ENCODE data around the gene EIF4EBP3. TPM values are rescaled to one million over a fixed set of nuclear protein-coding genes. Genes with fewer than 3 reads are reported as not detected.

Gene EIF4EBP3
- total RNA-seq, 1 experiment from 2014 or later = 18.8 TPM

DNA sequence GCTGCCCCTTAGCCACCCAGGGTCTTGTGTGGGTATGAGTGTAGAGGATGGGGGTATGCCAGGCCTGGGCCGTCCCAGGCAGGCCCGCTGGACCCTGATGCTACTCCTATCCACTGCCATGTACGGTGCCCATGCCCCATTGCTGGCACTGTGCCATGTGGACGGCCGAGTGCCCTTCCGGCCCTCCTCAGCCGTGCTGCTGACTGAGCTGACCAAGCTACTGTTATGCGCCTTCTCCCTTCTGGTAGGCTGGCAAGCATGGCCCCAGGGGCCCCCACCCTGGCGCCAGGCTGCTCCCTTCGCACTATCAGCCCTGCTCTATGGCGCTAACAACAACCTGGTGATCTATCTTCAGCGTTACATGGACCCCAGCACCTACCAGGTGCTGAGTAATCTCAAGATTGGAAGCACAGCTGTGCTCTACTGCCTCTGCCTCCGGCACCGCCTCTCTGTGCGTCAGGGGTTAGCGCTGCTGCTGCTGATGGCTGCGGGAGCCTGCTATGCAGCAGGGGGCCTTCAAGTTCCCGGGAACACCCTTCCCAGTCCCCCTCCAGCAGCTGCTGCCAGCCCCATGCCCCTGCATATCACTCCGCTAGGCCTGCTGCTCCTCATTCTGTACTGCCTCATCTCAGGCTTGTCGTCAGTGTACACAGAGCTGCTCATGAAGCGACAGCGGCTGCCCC is 19.8 kb downstream of the EIF4EBP3 start:
- CTCF ChIA-PET = no interaction called here
- intact Hi-C loops (cut with micrococcal nuclease; ENCODE audit: unreplicated experiment) = no loop called here
- TF ChIP-seq, protein P1, sequence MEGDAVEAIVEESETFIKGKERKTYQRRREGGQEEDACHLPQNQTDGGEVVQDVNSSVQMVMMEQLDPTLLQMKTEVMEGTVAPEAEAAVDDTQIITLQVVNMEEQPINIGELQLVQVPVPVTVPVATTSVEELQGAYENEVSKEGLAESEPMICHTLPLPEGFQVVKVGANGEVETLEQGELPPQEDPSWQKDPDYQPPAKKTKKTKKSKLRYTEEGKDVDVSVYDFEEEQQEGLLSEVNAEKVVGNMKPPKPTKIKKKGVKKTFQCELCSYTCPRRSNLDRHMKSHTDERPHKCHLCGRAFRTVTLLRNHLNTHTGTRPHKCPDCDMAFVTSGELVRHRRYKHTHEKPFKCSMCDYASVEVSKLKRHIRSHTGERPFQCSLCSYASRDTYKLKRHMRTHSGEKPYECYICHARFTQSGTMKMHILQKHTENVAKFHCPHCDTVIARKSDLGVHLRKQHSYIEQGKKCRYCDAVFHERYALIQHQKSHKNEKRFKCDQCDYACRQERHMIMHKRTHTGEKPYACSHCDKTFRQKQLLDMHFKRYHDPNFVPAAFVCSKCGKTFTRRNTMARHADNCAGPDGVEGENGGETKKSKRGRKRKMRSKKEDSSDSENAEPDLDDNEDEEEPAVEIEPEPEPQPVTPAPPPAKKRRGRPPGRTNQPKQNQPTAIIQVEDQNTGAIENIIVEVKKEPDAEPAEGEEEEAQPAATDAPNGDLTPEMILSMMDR (IDR thresholded peaks at IDR 0.05; ENCODE audit: unreplicated experiment) = no peak
- peak overlapping the region; percentile 4 for H3K4me3 Mint-ChIP-seq (ENCODE audit: low read depth, unreplicated experiment)
- no peaks in the 10 kb centered on the region for H3K27me3 Mint-ChIP-seq (ENCODE audit: unreplicated experiment)
- no peak overlapping the region for H3K27ac Mint-ChIP-seq (ENCODE audit: unreplicated experiment)
- peaks cover 16% of the 10 kb centered on the region for H3K4me1 Mint-ChIP-seq (ENCODE audit: low read depth, unreplicated experiment)
- BruUV-seq (replicated peaks) = no TSS peak
- DNase-seq = no peak
- H3K36me3 Mint-ChIP-seq (ENCODE audit: insufficient read depth, unreplicated experiment) = peaks cover 31% of the 10 kb centered on the region
- no peaks in the 10 kb centered on the region for H3K9me3 Mint-ChIP-seq (ENCODE audit: low read depth, unreplicated experiment)

DNA sequence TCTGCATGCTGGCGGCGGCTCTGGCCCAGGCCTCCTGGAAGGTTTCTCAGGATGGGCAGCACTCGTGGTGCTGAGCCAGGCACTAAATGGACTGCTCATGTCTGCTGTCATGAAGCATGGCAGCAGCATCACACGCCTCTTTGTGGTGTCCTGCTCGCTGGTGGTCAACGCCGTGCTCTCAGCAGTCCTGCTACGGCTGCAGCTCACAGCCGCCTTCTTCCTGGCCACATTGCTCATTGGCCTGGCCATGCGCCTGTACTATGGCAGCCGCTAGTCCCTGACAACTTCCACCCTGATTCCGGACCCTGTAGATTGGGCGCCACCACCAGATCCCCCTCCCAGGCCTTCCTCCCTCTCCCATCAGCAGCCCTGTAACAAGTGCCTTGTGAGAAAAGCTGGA is 20.4 kb downstream of the EIF4EBP3 start:
- no peaks in the 10 kb centered on the region for H3K9me3 Mint-ChIP-seq (ENCODE audit: low read depth, unreplicated experiment)
- H3K4me1 Mint-ChIP-seq (ENCODE audit: low read depth, unreplicated experiment) = peaks cover 16% of the 10 kb centered on the region
- intact Hi-C loops (cut with micrococcal nuclease; ENCODE audit: unreplicated experiment) = no loop called here
- no peaks in the 10 kb centered on the region for H3K27me3 Mint-ChIP-seq (ENCODE audit: unreplicated experiment)
- no peak for DNase-seq
- no peak overlapping the region for H3K4me3 Mint-ChIP-seq (ENCODE audit: low read depth, unreplicated experiment)
- H3K36me3 Mint-ChIP-seq (ENCODE audit: insufficient read depth, unreplicated experiment) = peaks cover 31% of the 10 kb centered on the region
- no TSS peak for BruUV-seq (replicated peaks)
- TF ChIP-seq, protein P1 (IDR thresholded peaks at IDR 0.05; ENCODE audit: unreplicated experiment) = no peak
- CTCF ChIA-PET = no interaction called here
- H3K27ac Mint-ChIP-seq (ENCODE audit: unreplicated experiment) = no peak overlapping the region

DNA sequence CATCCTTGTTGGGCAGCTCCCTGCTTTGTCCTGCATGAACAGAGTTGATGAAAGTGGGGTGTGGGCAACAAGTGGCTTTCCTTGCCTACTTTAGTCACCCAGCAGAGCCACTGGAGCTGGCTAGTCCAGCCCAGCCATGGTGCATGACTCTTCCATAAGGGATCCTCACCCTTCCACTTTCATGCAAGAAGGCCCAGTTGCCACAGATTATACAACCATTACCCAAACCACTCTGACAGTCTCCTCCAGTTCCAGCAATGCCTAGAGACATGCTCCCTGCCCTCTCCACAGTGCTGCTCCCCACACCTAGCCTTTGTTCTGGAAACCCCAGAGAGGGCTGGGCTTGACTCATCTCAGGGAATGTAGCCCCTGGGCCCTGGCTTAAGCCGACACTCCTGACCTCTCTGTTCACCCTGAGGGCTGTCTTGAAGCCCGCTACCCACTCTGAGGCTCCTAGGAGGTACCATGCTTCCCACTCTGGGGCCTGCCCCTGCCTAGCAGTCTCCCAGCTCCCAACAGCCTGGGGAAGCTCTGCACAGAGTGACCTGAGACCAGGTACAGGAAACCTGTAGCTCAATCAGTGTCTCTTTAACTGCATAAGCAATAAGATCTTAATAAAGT is 21.1 kb downstream of the EIF4EBP3 start:
- CTCF ChIA-PET = no interaction called here
- BruUV-seq (replicated peaks) = TSS peak; percentile 2

GRCh38 chr5:140569197-140569596 is 21.7 kb downstream of the EIF4EBP3 start:
- DNase-seq = no peak
- H3K36me3 Mint-ChIP-seq (ENCODE audit: insufficient read depth, unreplicated experiment) = peaks cover 24% of the 10 kb centered on the region
- no peaks in the 10 kb centered on the region for H3K9me3 Mint-ChIP-seq (ENCODE audit: low read depth, unreplicated experiment)
- BruUV-seq (replicated peaks) = no TSS peak
- intact Hi-C loops (cut with micrococcal nuclease; ENCODE audit: unreplicated experiment) = no loop called here
- no peak overlapping the region for H3K27ac Mint-ChIP-seq (ENCODE audit: unreplicated experiment)
- CTCF ChIA-PET = no interaction called here
- H3K27me3 Mint-ChIP-seq (ENCODE audit: unreplicated experiment) = no peaks in the 10 kb centered on the region
- H3K4me1 Mint-ChIP-seq (ENCODE audit: low read depth, unreplicated experiment) = peaks cover 22% of the 10 kb centered on the region
- H3K4me3 Mint-ChIP-seq (ENCODE audit: low read depth, unreplicated experiment) = no peak overlapping the region
- TF ChIP-seq, protein P1 (IDR thresholded peaks at IDR 0.05; ENCODE audit: unreplicated experiment) = no peak

More for the DNA sequence above, 21.1 kb downstream of the EIF4EBP3 start:
- no peak for DNase-seq
- Mint-ChIP-seq H3K27me3 (ENCODE audit: unreplicated experiment) (no peaks in the 10 kb centered on the region), H3K27ac (ENCODE audit: unreplicated experiment) (no peak overlapping the region), H3K4me1 (ENCODE audit: low read depth, unreplicated experiment) (peaks cover 16% of the 10 kb centered on the region), H3K36me3 (ENCODE audit: insufficient read depth, unreplicated experiment) (peaks cover 31% of the 10 kb centered on the region), H3K9me3 (ENCODE audit: low read depth, unreplicated experiment) (no peaks in the 10 kb centered on the region), H3K4me3 (ENCODE audit: low read depth, unreplicated experiment) (no peak overlapping the region)
- intact Hi-C loops (cut with micrococcal nuclease; ENCODE audit: unreplicated experiment) = no loop called here
- TF ChIP-seq, protein P1 (IDR thresholded peaks at IDR 0.05; ENCODE audit: unreplicated experiment) = no peak

All from Calu3 (cell line).